Brain pericyte (primary cell): ENCODE data around the gene PPP3CB.
A peak's percentile ranks its signal among the peaks of the same experiment; 100 is the strongest.

Experiments
- DNase-seq: peaks from one replicate; pipeline ENCODE4 v3.0.0-alpha.2; 2012; ENCODE audit warnings: low read depth, low spot score

PPP3CB gene

GRCh38 chr10:73495884-73496674 lies at the start of gene PPP3CB:
PPP3CB (minus strand) TSS chr10:73496024; CDS start chr10:73495889, 135 bp downstream.
- peak; percentile 88 for DNase-seq

GRCh38 chr10:73545357-73545756 lies 49.5 kb upstream of the PPP3CB start:
- no peak for DNase-seq

GRCh38 chr10:73537709-73538108 lies 41.9 kb upstream of the PPP3CB start:
- no peak for DNase-seq

GRCh38 chr10:73537288-73537687 lies 41.5 kb upstream of the PPP3CB start:
- DNase-seq = no peak

- DNase-seq = no peak
Observed at GRCh38 chr10:73534857-73535256, 39.0 kb upstream of the PPP3CB start.

- peak; percentile 32 for DNase-seq
Observed at GRCh38 chr10:73529089-73529832, 33.4 kb upstream of the PPP3CB start.

- DNase-seq = no peak
Observed at GRCh38 chr10:73522263-73522662, 26.4 kb upstream of the PPP3CB start.

- no peak for DNase-seq
Observed at GRCh38 chr10:73519336-73519735, 23.5 kb upstream of the PPP3CB start.

GRCh38 chr10:73517166-73517888 lies 21.5 kb upstream of the PPP3CB start:
- no peak for DNase-seq

GRCh38 chr10:73512207-73512743 lies 16.5 kb upstream of the PPP3CB start:
- no peak for DNase-seq

- no peak for DNase-seq
Observed at GRCh38 chr10:73509695-73510094, 13.9 kb upstream of the PPP3CB start.

- no peak for DNase-seq
Observed at GRCh38 chr10:73506491-73506890, 10.7 kb upstream of the PPP3CB start.

- no peak for DNase-seq
Observed at GRCh38 chr10:73506074-73506473, 10.2 kb upstream of the PPP3CB start.

GRCh38 chr10:73503037-73503436 lies 7.2 kb upstream of the PPP3CB start:
- no peak for DNase-seq

- no peak for DNase-seq
Observed at GRCh38 chr10:73501651-73502050, 5.8 kb upstream of the PPP3CB start.

GRCh38 chr10:73497623-73498022 lies 1.8 kb upstream of the PPP3CB start:
- DNase-seq = no peak

GRCh38 chr10:73495226-73495883 lies 469 bp downstream of the PPP3CB start:
- DNase-seq = peak; percentile 10

- DNase-seq = no peak
Observed at GRCh38 chr10:73494877-73495225, 973 bp downstream of the PPP3CB start.

- no peak for DNase-seq
Observed at GRCh38 chr10:73494213-73494612, 1.6 kb downstream of the PPP3CB start.

- DNase-seq = no peak
Observed at GRCh38 chr10:73493781-73494180, 2.0 kb downstream of the PPP3CB start.

- DNase-seq = no peak
Observed at GRCh38 chr10:73486601-73487000, 9.2 kb downstream of the PPP3CB start.

GRCh38 chr10:73485320-73485719 lies 10.5 kb downstream of the PPP3CB start:
- no peak for DNase-seq
